Measurements from ENCODE around the gene SPATA3. TPM values are rescaled to one million over a fixed set of nuclear protein-coding genes. Genes with fewer than 3 reads are reported as not detected.

Gene SPATA3
- total RNA-seq, 4 donors from 2014 or later, result not detected

DNA sequence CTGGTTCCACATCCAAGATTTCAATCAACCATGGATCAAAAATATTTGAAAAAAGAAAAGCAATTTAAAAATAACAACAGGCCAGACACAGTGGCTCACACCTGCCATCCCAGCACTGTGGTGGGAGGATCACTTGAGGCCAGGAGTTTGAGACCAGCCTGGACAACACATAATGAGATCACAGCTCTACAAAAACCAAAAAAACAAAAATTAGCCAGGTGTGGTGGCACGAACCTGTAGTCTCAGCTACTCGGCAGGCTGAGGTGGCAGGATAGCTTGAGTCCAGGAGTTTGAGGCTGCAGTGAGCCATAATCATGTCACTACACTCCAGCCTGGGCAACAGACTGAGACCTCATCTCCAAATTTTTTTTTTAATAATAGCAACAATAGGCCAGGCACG, 13.4 kb upstream of the SPATA3 start:
- intact Hi-C loops (cut with DNase I; ENCODE audit: low total_unique reads), result no loop called here
- Histone ChIP-seq H3K4me1 (peaks cover 0 to 6% (median 5%) of the 10 kb centered on the region in 4 donors), H3K27me3 (peaks cover 4% of the 10 kb centered on the region), H3K9me3 (no peaks in the 10 kb centered on the region), H3K27ac (no peak overlapping the region), H3K4me3 (no peak overlapping the region), H3K36me3 (no peaks in the 10 kb centered on the region)
- in situ Hi-C loops (cut with MboI; ENCODE audit: low pct_ligation_motif_present in 1 of 4, low pct_unique_long_range_greater_than_20kb in 1 of 4, low sequenced_read_pairs in 3 of 4), result loop anchor here in 3 of 4 donors (10.0 kb wide), 2 partner anchors 78 to 158 kb away; no protein-coding TSS in a partner anchor
- TF ChIP-seq EP300 (IDR thresholded peaks at IDR 0.05; ENCODE audit: low read depth) (no peak), POLR2AphosphoS5 (IDR thresholded peaks at IDR 0.05) (no peak), POLR2A (IDR thresholded peaks at IDR 0.05) (no peak)
- TF ChIP-seq, protein P1, sequence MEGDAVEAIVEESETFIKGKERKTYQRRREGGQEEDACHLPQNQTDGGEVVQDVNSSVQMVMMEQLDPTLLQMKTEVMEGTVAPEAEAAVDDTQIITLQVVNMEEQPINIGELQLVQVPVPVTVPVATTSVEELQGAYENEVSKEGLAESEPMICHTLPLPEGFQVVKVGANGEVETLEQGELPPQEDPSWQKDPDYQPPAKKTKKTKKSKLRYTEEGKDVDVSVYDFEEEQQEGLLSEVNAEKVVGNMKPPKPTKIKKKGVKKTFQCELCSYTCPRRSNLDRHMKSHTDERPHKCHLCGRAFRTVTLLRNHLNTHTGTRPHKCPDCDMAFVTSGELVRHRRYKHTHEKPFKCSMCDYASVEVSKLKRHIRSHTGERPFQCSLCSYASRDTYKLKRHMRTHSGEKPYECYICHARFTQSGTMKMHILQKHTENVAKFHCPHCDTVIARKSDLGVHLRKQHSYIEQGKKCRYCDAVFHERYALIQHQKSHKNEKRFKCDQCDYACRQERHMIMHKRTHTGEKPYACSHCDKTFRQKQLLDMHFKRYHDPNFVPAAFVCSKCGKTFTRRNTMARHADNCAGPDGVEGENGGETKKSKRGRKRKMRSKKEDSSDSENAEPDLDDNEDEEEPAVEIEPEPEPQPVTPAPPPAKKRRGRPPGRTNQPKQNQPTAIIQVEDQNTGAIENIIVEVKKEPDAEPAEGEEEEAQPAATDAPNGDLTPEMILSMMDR (IDR thresholded peaks at IDR 0.05), result no peak
- 64 to 83% methylated on average over 1 to 3 of the region's 3 CpGs for WGBS, 2 donors (ENCODE audit: low coverage in 1 of 2)
- no peak for DNase-seq

GRCh38 chr2:230983566-230983965, 12.4 kb upstream of the SPATA3 start:
- Histone ChIP-seq H3K4me1 (peaks cover 0 to 6% (median 5%) of the 10 kb centered on the region in 4 donors), H3K36me3 (no peaks in the 10 kb centered on the region), H3K9me3 (no peaks in the 10 kb centered on the region), H3K4me3 (no peak overlapping the region), H3K27ac (no peak overlapping the region), H3K27me3 (peaks cover 4% of the 10 kb centered on the region)
- TF ChIP-seq POLR2AphosphoS5 (IDR thresholded peaks at IDR 0.05) (no peak), POLR2A (IDR thresholded peaks at IDR 0.05) (no peak), EP300 (IDR thresholded peaks at IDR 0.05; ENCODE audit: low read depth) (no peak)
- TF ChIP-seq, protein P1 (IDR thresholded peaks at IDR 0.05), result no peak
- DNase-seq, result no peak
- intact Hi-C loops (cut with DNase I; ENCODE audit: low total_unique reads), result no loop called here
- in situ Hi-C loops (cut with MboI; ENCODE audit: low pct_ligation_motif_present in 1 of 4, low pct_unique_long_range_greater_than_20kb in 1 of 4, low sequenced_read_pairs in 3 of 4), result loop anchor here in 3 of 4 donors (10.0 kb wide), 2 partner anchors 79 to 159 kb away; no protein-coding TSS in a partner anchor
- 90 to 95% methylated on average over 2 to 6 of the region's 6 CpGs for WGBS, 2 donors (ENCODE audit: low coverage in 1 of 2)

DNA sequence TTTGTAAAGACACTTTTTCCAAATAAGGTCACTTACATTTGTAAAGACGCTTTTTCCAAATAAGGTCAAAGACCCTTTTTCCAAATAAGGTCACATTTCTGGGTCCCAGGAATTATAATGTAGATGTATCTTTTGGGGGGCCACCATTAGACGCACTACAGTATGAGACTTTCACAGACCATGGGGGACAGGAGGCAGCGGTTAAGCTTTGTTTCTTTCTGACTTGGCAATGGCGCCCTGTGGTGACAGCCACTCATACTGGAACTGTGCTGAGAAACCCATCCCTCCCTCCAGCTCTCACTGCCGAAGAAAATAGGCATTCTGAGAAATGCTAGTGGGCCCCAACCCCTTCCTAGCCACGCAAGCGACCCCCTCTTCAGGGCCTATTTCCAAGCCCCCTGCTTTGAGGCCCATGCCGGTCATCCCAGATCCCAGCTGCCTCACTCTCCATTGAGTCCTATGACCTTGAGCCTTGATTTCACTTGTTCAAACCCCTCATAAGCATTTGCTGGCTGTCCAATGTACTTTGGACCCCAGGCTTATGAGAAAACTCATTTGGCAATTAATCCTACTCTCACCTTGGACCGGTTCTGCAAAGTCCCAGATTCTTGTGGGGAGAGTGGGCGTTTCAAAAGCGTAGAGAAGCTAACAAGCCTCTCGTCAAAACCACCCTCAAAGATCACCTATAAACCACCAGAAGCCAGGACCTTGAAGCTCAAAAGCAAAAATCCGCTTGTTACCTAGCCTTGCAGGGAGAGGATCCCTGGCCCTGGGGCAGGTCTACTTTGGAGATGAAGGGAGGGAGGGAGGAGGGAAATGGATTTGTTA, 11.3 kb upstream of the SPATA3 start:
- WGBS, 2 donors (ENCODE audit: low coverage in 1 of 2), result 84 to 100% methylated on average over 2 to 13 of the region's 13 CpGs
- H3K9me3 ChIP-seq, result no peaks in the 10 kb centered on the region
- in situ Hi-C loops (cut with MboI; ENCODE audit: low pct_ligation_motif_present in 1 of 4, low pct_unique_long_range_greater_than_20kb in 1 of 4, low sequenced_read_pairs in 3 of 4), result loop anchor here in 3 of 4 donors (5.0 to 10.0 kb wide), 3 partner anchors 80 to 160 kb away; no protein-coding TSS in a partner anchor
- H3K27me3 ChIP-seq, result peaks cover 4% of the 10 kb centered on the region
- no peak overlapping the region for H3K4me3 ChIP-seq
- H3K4me1 ChIP-seq, result peaks cover 0 to 6% (median 5%) of the 10 kb centered on the region in 4 donors
- intact Hi-C loops (cut with DNase I; ENCODE audit: low total_unique reads), result loop anchor here (5.0 kb wide), 2 partner anchors 137 to 152 kb away; no protein-coding TSS in a partner anchor
- no peak for TF ChIP-seq POLR2A (IDR thresholded peaks at IDR 0.05)
- TF ChIP-seq, protein P1 (IDR thresholded peaks at IDR 0.05), result no peak
- TF ChIP-seq POLR2AphosphoS5 (IDR thresholded peaks at IDR 0.05), result no peak
- no peak for TF ChIP-seq EP300 (IDR thresholded peaks at IDR 0.05; ENCODE audit: low read depth)
- DNase-seq, result no peak
- H3K36me3 ChIP-seq, result no peaks in the 10 kb centered on the region
- H3K27ac ChIP-seq, result no peak overlapping the region

DNA sequence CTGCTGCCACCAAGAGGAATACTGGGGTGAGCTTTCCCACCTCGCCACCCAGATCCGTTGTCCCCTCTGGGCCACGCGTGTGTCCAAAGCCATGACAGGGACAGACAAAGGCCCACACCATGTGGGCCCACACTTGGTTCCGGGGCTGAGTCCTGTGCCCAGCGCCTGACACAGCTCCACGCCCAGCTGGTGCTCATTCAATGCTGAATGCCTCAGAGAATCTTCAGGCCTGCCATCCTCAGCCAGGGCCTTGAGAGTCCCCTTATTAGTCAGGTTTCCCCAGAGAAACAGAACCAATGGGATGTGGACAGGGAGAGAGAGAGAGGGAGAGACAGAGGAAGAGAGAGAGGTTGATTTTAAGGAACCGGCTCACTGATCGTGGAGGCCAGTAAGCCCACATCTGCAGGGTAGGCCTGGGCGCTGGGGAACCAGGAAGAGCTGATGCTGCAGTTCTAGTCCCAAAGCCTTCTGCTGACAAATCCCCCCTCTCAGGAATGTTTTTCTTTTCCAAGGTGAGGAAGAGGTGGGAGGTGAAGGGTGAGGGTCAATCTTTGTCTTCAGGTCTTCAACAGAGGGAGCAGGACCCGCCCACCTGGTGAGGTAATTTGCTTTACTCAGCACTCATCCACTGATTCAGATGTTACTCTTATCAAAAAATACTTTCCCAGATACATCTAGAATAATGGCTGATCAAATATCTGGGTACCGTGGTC, 10.2 kb upstream of the SPATA3 start:
- no peak for TF ChIP-seq POLR2A (IDR thresholded peaks at IDR 0.05)
- in situ Hi-C loops (cut with MboI; ENCODE audit: low pct_ligation_motif_present in 1 of 4, low pct_unique_long_range_greater_than_20kb in 1 of 4, low sequenced_read_pairs in 3 of 4), result loop anchor here in 3 of 4 donors (5.0 to 10.0 kb wide), 3 partner anchors 81 to 161 kb away; no protein-coding TSS in a partner anchor
- Histone ChIP-seq H3K4me3 (no peak overlapping the region), H3K4me1 (peaks cover 0 to 6% (median 5%) of the 10 kb centered on the region in 4 donors), H3K27me3 (peaks cover 9% of the 10 kb centered on the region), H3K27ac (no peak overlapping the region), H3K9me3 (no peaks in the 10 kb centered on the region), H3K36me3 (no peaks in the 10 kb centered on the region)
- no peak for DNase-seq
- intact Hi-C loops (cut with DNase I; ENCODE audit: low total_unique reads), result loop anchor here (5.0 kb wide), 2 partner anchors 138 to 153 kb away; no protein-coding TSS in a partner anchor
- WGBS, 2 donors (ENCODE audit: low coverage in 1 of 2), result 75 to 90% methylated on average over 2 to 12 of the region's 12 CpGs
